ENCODE data around the gene ARMCX5.

Gene ARMCX5

GRCh38 chrX:102610905-102611304 lies 11.6 kb downstream of the ARMCX5 start:
- H3K9me3 ChIP-seq (ENCODE audit: insufficient read depth, low read length): no peaks in the 10 kb centered on the region
- H3K27ac ChIP-seq (ENCODE audit: low read depth, low read length): no peak overlapping the region
- H2AFZ ChIP-seq (ENCODE audit: low read depth, low read length, severe bottlenecking): no peak overlapping the region
- H4K20me1 ChIP-seq (ENCODE audit: low read depth, low read length): no peaks in the 10 kb centered on the region
- H3K9me2 ChIP-seq (replicated peaks; ENCODE audit: insufficient read depth, low read length): no peaks in the 10 kb centered on the region
- no peaks in the 10 kb centered on the region for H3K27me3 ChIP-seq (ENCODE audit: low read length)
- no peak overlapping the region for H3K4me3 ChIP-seq (ENCODE audit: insufficient read depth, low read length, poor library complexity, severe bottlenecking)
- TF ChIP-seq CTCF (IDR thresholded peaks at IDR 0.05; ENCODE audit: insufficient read depth, low read length, poor library complexity, severe bottlenecking) (no peak), EZH2phosphoT487 (conservative IDR thresholded peaks at IDR 0.05; ENCODE audit: low read length) (no peak)
- H3F3A ChIP-seq (ENCODE audit: insufficient read depth): no peaks in the 10 kb centered on the region
- no peaks in the 10 kb centered on the region for H3K79me2 ChIP-seq (ENCODE audit: insufficient read depth, low read length)
- no peak overlapping the region for H3K4me2 ChIP-seq (ENCODE audit: low read depth, low read length, poor library complexity, severe bottlenecking)
- H3K36me3 ChIP-seq (ENCODE audit: low read length): no peaks in the 10 kb centered on the region
- no peak overlapping the region for H3K9ac ChIP-seq (ENCODE audit: low read length)

- Histone ChIP-seq H3K4me3 (ENCODE audit: insufficient read depth, low read length, poor library complexity, severe bottlenecking) (no peak overlapping the region), H3K9me2 (replicated peaks; ENCODE audit: insufficient read depth, low read length) (no peaks in the 10 kb centered on the region), H3K27ac (ENCODE audit: low read depth, low read length) (no peak overlapping the region), H3K9ac (ENCODE audit: low read length) (no peak overlapping the region), H3K79me2 (ENCODE audit: insufficient read depth, low read length) (no peaks in the 10 kb centered on the region), H3K36me3 (ENCODE audit: low read length) (no peaks in the 10 kb centered on the region), H3K4me2 (ENCODE audit: low read depth, low read length, poor library complexity, severe bottlenecking) (no peak overlapping the region), H4K20me1 (ENCODE audit: low read depth, low read length) (no peaks in the 10 kb centered on the region), H3K9me3 (ENCODE audit: insufficient read depth, low read length) (no peaks in the 10 kb centered on the region), H3K27me3 (ENCODE audit: low read length) (no peaks in the 10 kb centered on the region), H3F3A (ENCODE audit: insufficient read depth) (no peaks in the 10 kb centered on the region), H2AFZ (ENCODE audit: low read depth, low read length, severe bottlenecking) (no peak overlapping the region)
- no peak for TF ChIP-seq EZH2phosphoT487 (conservative IDR thresholded peaks at IDR 0.05; ENCODE audit: low read length)
- TF ChIP-seq CTCF (IDR thresholded peaks at IDR 0.05; ENCODE audit: insufficient read depth, low read length, poor library complexity, severe bottlenecking): no peak
Observed at GRCh38 chrX:102624105-102624504, 24.8 kb downstream of the ARMCX5 start.

GRCh38 chrX:102627640-102628039 lies 28.3 kb downstream of the ARMCX5 start:
- no peaks in the 10 kb centered on the region for H3K27me3 ChIP-seq (ENCODE audit: low read length)
- no peaks in the 10 kb centered on the region for H3K36me3 ChIP-seq (ENCODE audit: low read length)
- H3K9me3 ChIP-seq (ENCODE audit: insufficient read depth, low read length): no peaks in the 10 kb centered on the region
- no peak overlapping the region for H3K27ac ChIP-seq (ENCODE audit: low read depth, low read length)
- TF ChIP-seq EZH2phosphoT487 (conservative IDR thresholded peaks at IDR 0.05; ENCODE audit: low read length) (no peak), CTCF (IDR thresholded peaks at IDR 0.05; ENCODE audit: insufficient read depth, low read length, poor library complexity, severe bottlenecking) (no peak)
- H3K9me2 ChIP-seq (replicated peaks; ENCODE audit: insufficient read depth, low read length): no peaks in the 10 kb centered on the region
- no peaks in the 10 kb centered on the region for H4K20me1 ChIP-seq (ENCODE audit: low read depth, low read length)
- no peaks in the 10 kb centered on the region for H3K79me2 ChIP-seq (ENCODE audit: insufficient read depth, low read length)
- no peak overlapping the region for H3K9ac ChIP-seq (ENCODE audit: low read length)
- no peak overlapping the region for H2AFZ ChIP-seq (ENCODE audit: low read depth, low read length, severe bottlenecking)
- H3F3A ChIP-seq (ENCODE audit: insufficient read depth): no peaks in the 10 kb centered on the region
- H3K4me2 ChIP-seq (ENCODE audit: low read depth, low read length, poor library complexity, severe bottlenecking): no peak overlapping the region
- H3K4me3 ChIP-seq (ENCODE audit: insufficient read depth, low read length, poor library complexity, severe bottlenecking): no peak overlapping the region

Data from SU-DHL-6 (cell line).